DND-41 (cell line): Measurements from ENCODE around the gene EML1.

Experiments
- ATAC-seq: fragments of 200-7000 bp; cut with Tn5 transposase; 3 replicates; pipeline ENCODE4 v1.9.1; 2021; ENCODE audit warnings: low read depth; ENCODE audit not compliant: insufficient read depth
- DNase-seq: peaks from one replicate; pipeline ENCODE4 v3.0.0-alpha.2; 2020
- H2AFZ ChIP-seq: 2 replicates; pipeline ENCODE4 v1.6.0; 2012; ENCODE audit warnings: low read depth, low read length
- H3K27ac ChIP-seq: 2 replicates; pipeline ENCODE4 v1.5.1; 2012; ENCODE audit warnings: low read length, inconsistent platforms
- H3K27me3 ChIP-seq: fragments of 200-600 bp; sonication (generic); 2 replicates; pipeline ENCODE4 v1.6.0; 2012; ENCODE audit warnings: low read length, mild to moderate bottlenecking, inconsistent platforms; ENCODE audit not compliant: insufficient read depth, poor library complexity
- H3K36me3 ChIP-seq: 2 replicates; pipeline ENCODE4 v1.5.1; 2012; ENCODE audit warnings: low read length, inconsistent platforms; ENCODE audit not compliant: insufficient read depth
- H3K4me1 ChIP-seq: 2 replicates; pipeline ENCODE4 v1.5.1; 2012; ENCODE audit warnings: mild to moderate bottlenecking, low read length; ENCODE audit not compliant: insufficient read depth
- H3K4me2 ChIP-seq: 2 replicates; pipeline ENCODE4 v1.6.0; 2012; ENCODE audit warnings: mild to moderate bottlenecking, moderate library complexity, low read length, inconsistent platforms; ENCODE audit not compliant: insufficient read depth
- H3K4me3 ChIP-seq, 2 experiments: fragments of 200-600 bp in 1 of 2; shearing (Covaris generic) in 1 of 2; 2 replicates each; pipeline ENCODE4 v1.5.1; 2012 to 2016; ENCODE audit warnings: inconsistent platforms in 2 of 2, low read length in 2 of 2, mild to moderate bottlenecking in 2 of 2, low read depth in 1 of 2, moderate library complexity in 1 of 2
- H3K79me2 ChIP-seq: 2 replicates; pipeline ENCODE4 v1.6.0; 2012; ENCODE audit warnings: low read length, inconsistent platforms; ENCODE audit not compliant: insufficient read depth
- H3K9ac ChIP-seq: 2 replicates; pipeline ENCODE4 v1.6.0; 2012; ENCODE audit warnings: low read depth, mild to moderate bottlenecking, inconsistent platforms, low read length, moderate library complexity
- H3K9me3 ChIP-seq: 2 replicates; pipeline ENCODE4 v1.5.1; 2012; ENCODE audit warnings: low read length, moderate library complexity, mild to moderate bottlenecking, inconsistent platforms; ENCODE audit not compliant: insufficient read depth, severe bottlenecking
- H4K20me1 ChIP-seq: 2 replicates; pipeline ENCODE4 v1.6.0; 2012; ENCODE audit warnings: low read length; ENCODE audit not compliant: insufficient read depth
- EZH2 ChIP-seq: IDR thresholded peaks from 3 replicates; pipeline ENCODE4 v1.6.1; 2012; ENCODE audit warnings: borderline replicate concordance, low read depth, mild to moderate bottlenecking, moderate library complexity, low read length, inconsistent platforms; ENCODE audit not compliant: severe bottlenecking
- TF ChIP-seq, protein P1 (sequence below): IDR thresholded peaks from 2 replicates; pipeline ENCODE4 v1.5.1; 2012; ENCODE audit warnings: borderline replicate concordance, low read length, moderate library complexity, mild to moderate bottlenecking; ENCODE audit not compliant: poor library complexity, severe bottlenecking; ENCODE audit errors: extremely low read depth

EML1 gene

DNA sequence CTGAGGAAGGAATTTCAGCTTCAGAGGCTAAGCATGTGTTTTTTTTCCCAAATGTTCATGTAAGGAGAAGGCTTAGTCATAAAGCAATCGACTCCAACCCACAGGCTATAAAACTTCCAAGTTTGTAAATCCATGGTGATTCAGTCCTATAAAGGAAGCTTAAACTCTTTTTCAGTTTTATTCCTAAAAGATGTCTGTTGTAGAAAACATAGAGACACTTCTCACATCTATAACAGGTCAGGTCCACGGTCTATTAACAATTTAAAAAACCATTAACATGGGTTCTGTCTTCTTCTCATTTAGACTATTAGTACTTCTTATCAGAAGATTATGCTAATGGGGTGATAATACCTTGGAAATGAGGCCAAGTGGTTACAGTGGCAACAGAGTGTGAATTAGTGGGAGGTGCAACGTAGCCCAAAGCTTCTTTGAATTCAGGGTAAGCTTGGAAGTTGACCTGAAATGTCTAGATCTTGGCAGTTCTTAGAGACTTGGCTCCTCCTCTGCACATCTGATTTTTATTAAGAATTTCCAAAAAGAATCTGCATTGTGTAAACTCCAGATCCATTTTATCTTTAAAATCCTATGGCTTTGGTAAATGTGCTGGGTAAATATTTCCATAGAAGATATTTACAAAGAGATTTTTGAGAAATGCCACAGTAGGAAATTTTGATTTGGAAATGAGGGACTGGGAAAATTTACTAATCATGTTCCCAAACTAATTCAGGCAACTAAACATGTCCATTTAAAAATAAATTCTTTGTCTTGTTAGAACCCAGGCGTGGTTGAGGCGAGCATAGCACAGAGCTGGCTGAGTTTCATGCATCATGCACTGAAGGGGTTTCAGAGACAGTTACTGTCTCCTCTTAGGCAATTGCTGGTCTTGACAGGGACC lies 86.4 kb downstream of the EML1 start:
- H3K4me1 ChIP-seq: no peaks in the 10 kb centered on the region
- no peak overlapping the region for H3K4me3 ChIP-seq
- H3K27me3 ChIP-seq: peaks cover 31% of the 10 kb centered on the region
- H3K9ac ChIP-seq: no peak overlapping the region
- H4K20me1 ChIP-seq: no peaks in the 10 kb centered on the region
- TF ChIP-seq EZH2: no peak
- TF ChIP-seq, protein P1, sequence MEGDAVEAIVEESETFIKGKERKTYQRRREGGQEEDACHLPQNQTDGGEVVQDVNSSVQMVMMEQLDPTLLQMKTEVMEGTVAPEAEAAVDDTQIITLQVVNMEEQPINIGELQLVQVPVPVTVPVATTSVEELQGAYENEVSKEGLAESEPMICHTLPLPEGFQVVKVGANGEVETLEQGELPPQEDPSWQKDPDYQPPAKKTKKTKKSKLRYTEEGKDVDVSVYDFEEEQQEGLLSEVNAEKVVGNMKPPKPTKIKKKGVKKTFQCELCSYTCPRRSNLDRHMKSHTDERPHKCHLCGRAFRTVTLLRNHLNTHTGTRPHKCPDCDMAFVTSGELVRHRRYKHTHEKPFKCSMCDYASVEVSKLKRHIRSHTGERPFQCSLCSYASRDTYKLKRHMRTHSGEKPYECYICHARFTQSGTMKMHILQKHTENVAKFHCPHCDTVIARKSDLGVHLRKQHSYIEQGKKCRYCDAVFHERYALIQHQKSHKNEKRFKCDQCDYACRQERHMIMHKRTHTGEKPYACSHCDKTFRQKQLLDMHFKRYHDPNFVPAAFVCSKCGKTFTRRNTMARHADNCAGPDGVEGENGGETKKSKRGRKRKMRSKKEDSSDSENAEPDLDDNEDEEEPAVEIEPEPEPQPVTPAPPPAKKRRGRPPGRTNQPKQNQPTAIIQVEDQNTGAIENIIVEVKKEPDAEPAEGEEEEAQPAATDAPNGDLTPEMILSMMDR: no peak
- ATAC-seq (no peak), DNase-seq (no peak)
- H2AFZ ChIP-seq: no peak overlapping the region
- no peak overlapping the region for H3K4me2 ChIP-seq
- no peak overlapping the region for H3K27ac ChIP-seq
- no peaks in the 10 kb centered on the region for H3K79me2 ChIP-seq
- H3K36me3 ChIP-seq: no peaks in the 10 kb centered on the region
- H3K9me3 ChIP-seq: no peaks in the 10 kb centered on the region

- DNase-seq: no peak
- H3K27me3 ChIP-seq: peaks cover 28% of the 10 kb centered on the region
- H3K9me3 ChIP-seq: no peaks in the 10 kb centered on the region
- no peak overlapping the region for H3K9ac ChIP-seq
- no peak overlapping the region for H3K4me2 ChIP-seq
- ATAC-seq: no peak
- no peaks in the 10 kb centered on the region for H3K4me1 ChIP-seq
- H2AFZ ChIP-seq: no peak overlapping the region
- H3K36me3 ChIP-seq: no peaks in the 10 kb centered on the region
- no peaks in the 10 kb centered on the region for H4K20me1 ChIP-seq
- no peak for TF ChIP-seq EZH2
- TF ChIP-seq, protein P1: no peak
- H3K4me3 ChIP-seq: no peak overlapping the region
- H3K79me2 ChIP-seq: no peaks in the 10 kb centered on the region
- H3K27ac ChIP-seq: no peak overlapping the region
Observed at GRCh38 chr14:99880651-99881420, 87.6 kb downstream of the EML1 start.

- Histone ChIP-seq H3K9me3 (no peaks in the 10 kb centered on the region), H3K36me3 (no peaks in the 10 kb centered on the region), H4K20me1 (no peaks in the 10 kb centered on the region), H3K9ac (no peak overlapping the region), H2AFZ (no peak overlapping the region), H3K4me3 (no peak overlapping the region), H3K4me1 (no peaks in the 10 kb centered on the region), H3K4me2 (no peak overlapping the region), H3K27ac (no peak overlapping the region), H3K79me2 (no peaks in the 10 kb centered on the region), H3K27me3 (peaks cover 25% of the 10 kb centered on the region)
- TF ChIP-seq, protein P1: no peak
- no peak for TF ChIP-seq EZH2
- no peak for DNase-seq
- ATAC-seq: no peak
Observed at GRCh38 chr14:99883866-99884650, 90.8 kb downstream of the EML1 start.
